Inferior parietal cortex (tissue), 1 donor: ENCODE measurements around the gene ARNT2.
"Not testable (repeated sequence)": the region's sequence is repeated elsewhere in the genome, so short reads cannot be mapped to it uniquely, and the experiment has no call there.

Experiments
- DNase-seq: peaks from one replicate; pipeline ENCODE4 v3.0.0-alpha.2; 2016; ENCODE audit errors: extremely low spot score

ARNT2 gene

GRCh38 chr15:80491163-80491847 lies 87.1 kb downstream of the ARNT2 start:
- no peak for DNase-seq

GRCh38 chr15:80492409-80492808 lies 88.2 kb downstream of the ARNT2 start:
- no peak for DNase-seq

GRCh38 chr15:80492874-80493273 lies 88.7 kb downstream of the ARNT2 start:
- no peak for DNase-seq

GRCh38 chr15:80494351-80494751 lies 90.2 kb downstream of the ARNT2 start:
- no peak for DNase-seq

- DNase-seq: no peak
Observed at GRCh38 chr15:80494756-80495155, 90.6 kb downstream of the ARNT2 start.

GRCh38 chr15:80495401-80495942 lies 91.3 kb downstream of the ARNT2 start:
- DNase-seq: no peak

- no peak for DNase-seq
Observed at GRCh38 chr15:80496096-80496495, 91.9 kb downstream of the ARNT2 start.

- DNase-seq: no peak
Observed at GRCh38 chr15:80497221-80497620, 93.0 kb downstream of the ARNT2 start.

- no peak for DNase-seq
Observed at GRCh38 chr15:80498652-80499051, 94.5 kb downstream of the ARNT2 start.

GRCh38 chr15:80500021-80500420 lies 95.8 kb downstream of the ARNT2 start:
- DNase-seq: no peak

- no peak for DNase-seq
Observed at GRCh38 chr15:80501476-80501875, 97.3 kb downstream of the ARNT2 start.

GRCh38 chr15:80502782-80503181 lies 98.6 kb downstream of the ARNT2 start:
- no peak for DNase-seq

- no peak for DNase-seq
Observed at GRCh38 chr15:80503319-80503952, 99.3 kb downstream of the ARNT2 start.

GRCh38 chr15:80504931-80505330 lies 100.7 kb downstream of the ARNT2 start:
- no peak for DNase-seq

GRCh38 chr15:80506286-80506893 lies 102.2 kb downstream of the ARNT2 start:
- DNase-seq: no peak

GRCh38 chr15:80507131-80507530 lies 102.9 kb downstream of the ARNT2 start:
- no peak for DNase-seq

- no peak for DNase-seq
Observed at GRCh38 chr15:80507638-80508316, 103.6 kb downstream of the ARNT2 start.

- no peak for DNase-seq
Observed at GRCh38 chr15:80508783-80509182, 104.6 kb downstream of the ARNT2 start.

GRCh38 chr15:80509800-80510199 lies 105.6 kb downstream of the ARNT2 start:
- no peak for DNase-seq

GRCh38 chr15:80510985-80511384 lies 106.8 kb downstream of the ARNT2 start:
- DNase-seq: not testable (repeated sequence)

- no peak for DNase-seq
Observed at GRCh38 chr15:80512726-80513660, 108.8 kb downstream of the ARNT2 start.
